H1 (cell line): ENCODE data around the gene SLC43A2. TPM values are rescaled to one million over a fixed set of nuclear protein-coding genes. Genes with fewer than 3 reads are reported as not detected.

Source experiments
- CTCF ChIA-PET: fragments of 300-600 bp; sonication (Branson Sonifier 250); formaldehyde crosslinking; loops from one replicate; lab custom pipeline; 2021; ENCODE audit not compliant: partially characterized antibody; lab: Charles Lee
- POLR2A ChIA-PET: fragments of 300-600 bp; sonication (Branson Sonifier 250); formaldehyde crosslinking; loops from one replicate; lab custom pipeline; 2021; ENCODE audit warnings: inconsistent platforms; ENCODE audit not compliant: partially characterized antibody; lab: Charles Lee
- DNase-seq, 2 experiments: peaks; one replicate each; pipeline versions ENCODE4 v3.0.0 to v3.0.0-alpha.2; 2010 to 2022; ENCODE audit warnings: low spot score in 2 of 2, low read depth in 1 of 2, mixed read lengths in 1 of 2
- FAIRE-seq: peaks from 2 replicates; lab custom pipeline; 2011; peaks lifted over from hg19 to GRCh38; lab: Jason Lieb, UNC
- H2AFZ ChIP-seq: 2 replicates; pipeline ENCODE4 v1.8.1; 2012; ENCODE audit warnings: low read length, inconsistent platforms
- H2AK5ac ChIP-seq: 2 replicates; pipeline ENCODE4 v1.6.1; 2013; ENCODE audit warnings: low read depth, low read length
- H2BK120ac ChIP-seq: replicated peaks from 2 replicates; pipeline ENCODE3; 2013; ENCODE audit warnings: low read depth, low read length, inconsistent platforms
- H2BK12ac ChIP-seq: 2 replicates; pipeline ENCODE4 v1.6.1; 2013; ENCODE audit warnings: low read depth, low read length
- H2BK15ac ChIP-seq: 2 replicates; pipeline ENCODE4 v1.6.1; 2013; ENCODE audit warnings: low read length
- H2BK20ac ChIP-seq: 2 replicates; pipeline ENCODE4 v1.6.1; 2013; ENCODE audit warnings: low read length
- H2BK5ac ChIP-seq: 2 replicates; pipeline ENCODE4 v1.6.1; 2013; ENCODE audit warnings: low read depth, low read length
- H3K14ac ChIP-seq: 2 replicates; pipeline ENCODE4 v1.6.1; 2013; ENCODE audit warnings: inconsistent platforms; ENCODE audit not compliant: insufficient read length
- H3K18ac ChIP-seq: 2 replicates; pipeline ENCODE4 v1.6.1; 2013; ENCODE audit warnings: low read length; ENCODE audit errors: extremely low read depth
- H3K23ac ChIP-seq: 2 replicates; pipeline ENCODE4 v1.6.1; 2013; ENCODE audit warnings: inconsistent platforms; ENCODE audit not compliant: insufficient read length
- H3K23me2 ChIP-seq: 2 replicates; pipeline ENCODE4 v1.6.1; 2013; ENCODE audit warnings: low read depth, low read length
- H3K27ac ChIP-seq: 2 replicates; pipeline ENCODE4 v1.6.1; 2011; ENCODE audit warnings: low read depth, low read length, inconsistent platforms
- H3K27me3 ChIP-seq, 4 experiments: replicated peaks in 1 of 4; 1 replicate in 1 of 4; 2 replicates in 3 of 4; pipeline versions ENCODE4 v1.6.1 to v1.8.1; 2011 to 2013; ENCODE audit warnings: low read length in 3 of 4, mild to moderate bottlenecking in 3 of 4, inconsistent platforms in 2 of 4, mixed read lengths in 2 of 4, moderate library complexity in 1 of 4; ENCODE audit not compliant: control insufficient read depth in 3 of 4, insufficient read depth in 3 of 4; ENCODE audit errors: extremely low read depth in 1 of 4
- H3K36me3 ChIP-seq, 4 experiments: 2 replicates each; pipeline versions ENCODE4 v1.6.1 to v1.8.1; 2011 to 2013; ENCODE audit warnings: mild to moderate bottlenecking in 4 of 4, low read length in 3 of 4, moderate library complexity in 2 of 4, control low read depth in 1 of 4, inconsistent platforms in 1 of 4; ENCODE audit not compliant: insufficient read depth in 4 of 4, control insufficient read depth in 2 of 4
- H3K4ac ChIP-seq: replicated peaks from 2 replicates; pipeline ENCODE3; 2013; ENCODE audit warnings: low read length, low read depth, mixed read lengths, inconsistent platforms; ENCODE audit not compliant: insufficient read length
- H3K4me1 ChIP-seq, 4 experiments: replicated peaks in 1 of 4; 1 replicate in 1 of 4; 2 replicates in 3 of 4; pipeline versions ENCODE4 v1.6.1 to v1.8.1; 2011 to 2013; ENCODE audit warnings: low read length in 3 of 4, inconsistent platforms in 2 of 4, mixed read lengths in 1 of 4; ENCODE audit not compliant: insufficient read depth in 4 of 4, control insufficient read depth in 3 of 4
- H3K4me2 ChIP-seq, 2 experiments: 2 replicates each; pipeline versions ENCODE4 v1.6.1 to v1.8.1; 2011 to 2013; ENCODE audit warnings: low read depth in 2 of 2, low read length in 2 of 2, control low read depth in 1 of 2, inconsistent platforms in 1 of 2, mild to moderate bottlenecking in 1 of 2; ENCODE audit not compliant: insufficient read depth in 1 of 2
- H3K4me3 ChIP-seq, 4 experiments: fragments of 200-600, 300-600 bp in 1 of 4; sonication (generic), shearing (Covaris generic), sonication (Bioruptor Twin) in 1 of 4; 2 replicates each; pipeline versions ENCODE4 v1.5.1 to v1.8.1; 2011 to 2016; ENCODE audit warnings: low read length in 4 of 4, low read depth in 3 of 4, control low read depth in 2 of 4, inconsistent platforms in 2 of 4, mild to moderate bottlenecking in 2 of 4, mixed read lengths in 1 of 4, moderate library complexity in 1 of 4; ENCODE audit not compliant: insufficient read depth in 2 of 4; ENCODE audit errors: extremely low read depth in 1 of 4
- H3K56ac ChIP-seq: replicated peaks from 2 replicates; pipeline ENCODE3; 2013; ENCODE audit warnings: low read depth, mild to moderate bottlenecking, mixed read lengths, low read length, inconsistent platforms; ENCODE audit not compliant: insufficient read length
- H3K79me1 ChIP-seq: 2 replicates; pipeline ENCODE4 v1.6.1; 2013; ENCODE audit warnings: low read depth, low read length, control low read depth
- H3K79me2 ChIP-seq, 2 experiments: 2 replicates each; pipeline versions ENCODE4 v1.6.1 to v1.8.1; 2012 to 2013; ENCODE audit warnings: low read length in 2 of 2, mild to moderate bottlenecking in 2 of 2, inconsistent platforms in 1 of 2; ENCODE audit not compliant: insufficient read depth in 2 of 2, control insufficient read depth in 1 of 2
- H3K9ac ChIP-seq, 4 experiments: replicated peaks in 1 of 4; 1 replicate in 1 of 4; 2 replicates in 3 of 4; pipeline versions ENCODE4 v1.6.1 to v1.8.1; 2011 to 2013; ENCODE audit warnings: low read depth in 3 of 4, low read length in 3 of 4, control low read depth in 2 of 4, mild to moderate bottlenecking in 2 of 4, moderate library complexity in 2 of 4, inconsistent platforms in 1 of 4; ENCODE audit errors: extremely low read depth in 1 of 4
- H3K9me3 ChIP-seq, 2 experiments: 2 replicates each; pipeline versions ENCODE4 v1.6.1 to v1.8.1; 2012 to 2013; ENCODE audit warnings: mild to moderate bottlenecking in 2 of 2, moderate library complexity in 2 of 2, control low read depth in 1 of 2, inconsistent platforms in 1 of 2, low read depth in 1 of 2, low read length in 1 of 2, mixed read lengths in 1 of 2; ENCODE audit not compliant: insufficient read depth in 2 of 2
- H4K20me1 ChIP-seq, 2 experiments: replicated peaks in 1 of 2; 2 replicates each; pipeline versions ENCODE3 to v1.8.1; 2011 to 2013; ENCODE audit warnings: inconsistent platforms in 2 of 2, low read length in 2 of 2, mild to moderate bottlenecking in 1 of 2; ENCODE audit not compliant: insufficient read depth in 2 of 2, control insufficient read depth in 1 of 2
- H4K5ac ChIP-seq: 2 replicates; pipeline ENCODE4 v1.6.1; 2013; ENCODE audit warnings: low read length, low read depth, mixed read lengths, inconsistent platforms; ENCODE audit not compliant: insufficient read length
- H4K8ac ChIP-seq: 2 replicates; pipeline ENCODE4 v1.8.0; 2013; ENCODE audit warnings: mild to moderate bottlenecking, moderate library complexity, low read length, inconsistent platforms; ENCODE audit not compliant: insufficient read depth; ENCODE audit errors: extremely low read depth
- H4K91ac ChIP-seq: replicated peaks from 2 replicates; pipeline ENCODE3; 2013; ENCODE audit warnings: low read length, mixed read lengths, inconsistent platforms; ENCODE audit not compliant: insufficient read length
- SP4 ChIP-seq: IDR thresholded peaks from 2 replicates; pipeline ENCODE4 v1.6.1; 2012; ENCODE audit warnings: low read length, inconsistent platforms
- WGBS, 2 experiments: shearing (Covaris generic) in 1 of 2; methylation state at CpG; one replicate each; pipeline versions ENCODE4 v1.1.6 to v1.1.7; 2013 to 2015; ENCODE audit warnings: low lambda C conversion rate in 2 of 2, mixed read lengths in 2 of 2, inconsistent platforms in 1 of 2, low coverage in 1 of 2, missing lambda C conversion rate in 1 of 2; ENCODE audit not compliant: insufficient replicate concordance in 2 of 2, insufficient coverage in 1 of 2, insufficient read length in 1 of 2; ENCODE audit errors: extremely low coverage in 1 of 2, missing lambda C conversion rate in 1 of 2; 5-methylcytosine and 5-hydroxymethylcytosine counted together
- polyA plus RNA-seq, 7 experiments: library from polyadenylated mRNA; depleted of rRNA in 3 of 7; stranded (reverse) in 5 of 7; unstranded in 2 of 7; fragments of >200 nt in 5 of 7; fragments of 200-250 nt in 2 of 7; gene quantifications; 1 replicate in 5 of 7; 2 replicates in 1 of 7; 4 replicates in 1 of 7; pipeline versions ENCODE4 v1.2.1 to v1.2.3, GENCODE V29; 2011 to 2013; ENCODE audit warnings: missing spikeins in 2 of 7, mixed read lengths in 2 of 7
- small RNA-seq: library from polyadenylated mRNA; stranded (forward); fragments of <200 nt; extraction: miRNeasy Mini kit (QIAGEN cat#:217004); gene quantifications from one replicate; pipeline ENCODE3, GENCODE V24; 2013; ENCODE audit not compliant: insufficient read depth
- total RNA-seq: library from RNA; stranded (reverse); fragmentation: NEBNext Ultra II Directional; extraction: Animal tissue kit (Norgen Biotek cat#: 25700); gene quantifications from 2 replicates; pipeline ENCODE4 v1.2.1, GENCODE V29; 2021

The SLC43A2 gene
- total and polyA plus RNA-seq, 2 of the 8 experiments (the other 6 are each of a cell fraction or from before 2014, with no cell fraction given): 6.6 to 10.5 TPM

- WGBS, 2 experiments: 90% methylated on average over 7 of the region's 7 CpGs; no CpG with 5 or more reads in 1 of the 2 experiments
These were observed 109.0 kb downstream of the SLC43A2 start for GRCh38 chr17:1519678-1520077.

More at GRCh38 chr17:1519678-1520077, 109.0 kb downstream of the SLC43A2 start:
- no peak overlapping the region for H2BK15ac ChIP-seq
- no peak for DNase-seq
- no peak overlapping the region for H2BK5ac ChIP-seq
- peaks cover 0 to 6% (median 3%) of the 10 kb centered on the region in 4 experiments; a peak in 5 of 7 replicates for H3K4me1 ChIP-seq
- no peak for TF ChIP-seq SP4
- TF ChIP-seq, all 59 proteins: peak for 0
- Histone ChIP-seq H3K4me3 (no peak overlapping the region), H2BK20ac (no peak overlapping the region), H3K79me2 (no peaks in the 10 kb centered on the region), H3K14ac (no peak overlapping the region), H3K9me3 (no peaks in the 10 kb centered on the region), H3K79me1 (0 out of 2 replicates have a peak, but pooled peaks cover 5% of the 10 kb centered on the region), H4K91ac (no peak overlapping the region), H3K23me2 (peaks cover 6% of the 10 kb centered on the region; the same call in 1 of the 2 replicates), H3K27me3 (no peaks in the 10 kb centered on the region), H4K20me1 (peaks cover 2 to 3% of the 10 kb centered on the region in 2 experiments), H3K23ac (no peak overlapping the region), H4K8ac (no peak overlapping the region; the same call in 1 of the 2 replicates), H2AK5ac (no peak overlapping the region), H3K9ac (no peak overlapping the region), H2BK120ac (no peak overlapping the region), H3K27ac (no peak overlapping the region), H3K4ac (no peak overlapping the region), H2BK12ac (no peak overlapping the region), H3K36me3 (peaks cover 0 to 9% (median 1%) of the 10 kb centered on the region in 4 experiments; a peak in 2 of 8 replicates), H3K56ac (no peak overlapping the region), H3K18ac (no peak overlapping the region), H3K4me2 (no peak overlapping the region), H2AFZ (no peak overlapping the region), H4K5ac (no peak overlapping the region)
- ChIA-PET CTCF (interaction anchor here (1.2 to 4.3 kb wide), 3 partner anchors 12 to 155 kb away, joined by 3 to 52 read pairs (median 6); no protein-coding TSS in a partner anchor), POLR2A (interaction anchor here (0.7 to 5.2 kb wide), 10 partner anchors 9 to 134 kb away, joined by 3 to 30 read pairs (median 4); partner anchors contain the start of gene MYO1C)
- FAIRE-seq: no peak

Small RNA genes within 50 kb of the gene (small RNA-seq; reads per million reads assigned to genes)
- not detected for gene RN7SL105P

Other genes with a start within 250 kb of the SLC43A2 start
- 1,186 and 1,198 TPM in 2 replicates for gene YWHAE, start 228.6 kb downstream of the SLC43A2 start, total RNA-seq
- gene YWHAE, start 228.6 kb downstream of the SLC43A2 start, polyA plus RNA-seq (2011; rRNA removed): 366 and 559 TPM in 2 replicates
- 51.9 and 57.1 TPM in 2 replicates for gene CRK, start 172.6 kb downstream of the SLC43A2 start, total RNA-seq
- 25.7 and 32.8 TPM in 2 replicates for gene CRK, start 172.6 kb downstream of the SLC43A2 start, polyA plus RNA-seq (2011; rRNA removed)
- gene MYO1C, start 136.1 kb downstream of the SLC43A2 start, total RNA-seq: 78.6 and 80.2 TPM in 2 replicates
- gene MYO1C, start 136.1 kb downstream of the SLC43A2 start, polyA plus RNA-seq (2011; rRNA removed): 40.1 and 52.4 TPM in 2 replicates
- 20.4 and 21.0 TPM in 2 replicates for gene INPP5K, start 112.2 kb downstream of the SLC43A2 start, total RNA-seq
- 24.1 and 24.7 TPM in 2 replicates for gene INPP5K, start 112.2 kb downstream of the SLC43A2 start, polyA plus RNA-seq (2011; rRNA removed)
- gene PITPNA, start 66.0 kb downstream of the SLC43A2 start, total RNA-seq: 63.5 and 66.5 TPM in 2 replicates
- gene PITPNA, start 66.0 kb downstream of the SLC43A2 start, polyA plus RNA-seq (2011; rRNA removed): 34.5 and 35.8 TPM in 2 replicates
- gene SCARF1, start 16.9 kb upstream of the SLC43A2 start, total RNA-seq: 1.6 TPM in 2 replicates
- 1.1 and 1.5 TPM in 2 replicates for gene SCARF1, start 16.9 kb upstream of the SLC43A2 start, polyA plus RNA-seq (2011; rRNA removed)
- 6.0 and 7.2 TPM in 2 replicates for gene RILP, start 21.0 kb upstream of the SLC43A2 start, total RNA-seq
- 6.8 and 10.3 TPM in 2 replicates for gene RILP, start 21.0 kb upstream of the SLC43A2 start, polyA plus RNA-seq (2011; rRNA removed)
- 328 and 329 TPM in 2 replicates for gene PRPF8, start 56.0 kb upstream of the SLC43A2 start, total RNA-seq
- 271 and 337 TPM in 2 replicates for gene PRPF8, start 56.0 kb upstream of the SLC43A2 start, polyA plus RNA-seq (2011; rRNA removed)
- 1.3 and 1.4 TPM in 2 replicates for gene TLCD2, start 81.5 kb upstream of the SLC43A2 start, total RNA-seq
- gene TLCD2, start 81.5 kb upstream of the SLC43A2 start, polyA plus RNA-seq (2011; rRNA removed): 0.47 and 0.69 TPM in 2 replicates
- 12.3 and 13.1 TPM in 2 replicates for gene WDR81, start 95.9 kb upstream of the SLC43A2 start, total RNA-seq
- gene WDR81, start 95.9 kb upstream of the SLC43A2 start, polyA plus RNA-seq (2011; rRNA removed): 9.1 and 12.9 TPM in 2 replicates
- 1.6 and 1.8 TPM in 2 replicates for gene SERPINF2, start 114.0 kb upstream of the SLC43A2 start, total RNA-seq
- gene SERPINF2, start 114.0 kb upstream of the SLC43A2 start, polyA plus RNA-seq (2011; rRNA removed): 3.2 and 5.5 TPM in 2 replicates
- gene SERPINF1, start 133.2 kb upstream of the SLC43A2 start, total RNA-seq: 41.5 and 42.3 TPM in 2 replicates
- 136 and 161 TPM in 2 replicates for gene SERPINF1, start 133.2 kb upstream of the SLC43A2 start, polyA plus RNA-seq (2011; rRNA removed)
- 22.0 and 23.4 TPM in 2 replicates for gene SMYD4, start 201.1 kb upstream of the SLC43A2 start, total RNA-seq
- 10.5 and 11.3 TPM in 2 replicates for gene SMYD4, start 201.1 kb upstream of the SLC43A2 start, polyA plus RNA-seq (2011; rRNA removed)
- gene RPA1, start 201.2 kb upstream of the SLC43A2 start, total RNA-seq: 181 and 194 TPM in 2 replicates
- gene RPA1, start 201.2 kb upstream of the SLC43A2 start, polyA plus RNA-seq (2011; rRNA removed): 56.0 and 79.1 TPM in 2 replicates